RPMI7951 (cell line): ENCODE data around the gene IGFBPL1. TPM values are rescaled to one million over a fixed set of nuclear protein-coding genes. Genes with fewer than 3 reads are reported as not detected.

Source experiments
- DNase-seq: peaks from one replicate; pipeline ENCODE4 v3.0.0-alpha.2; 2012; ENCODE audit warnings: low read depth
- total RNA-seq: library from RNA; depleted of rRNA; stranded (reverse); fragments of >200 nt; shearing (Covaris generic); gene quantifications from 2 replicates; pipeline ENCODE4 v1.2.3, GENCODE V29; 2014; rRNA removed

The IGFBPL1 gene
- total RNA-seq, 1 experiment from 2014 or later, result not detected

DNA sequence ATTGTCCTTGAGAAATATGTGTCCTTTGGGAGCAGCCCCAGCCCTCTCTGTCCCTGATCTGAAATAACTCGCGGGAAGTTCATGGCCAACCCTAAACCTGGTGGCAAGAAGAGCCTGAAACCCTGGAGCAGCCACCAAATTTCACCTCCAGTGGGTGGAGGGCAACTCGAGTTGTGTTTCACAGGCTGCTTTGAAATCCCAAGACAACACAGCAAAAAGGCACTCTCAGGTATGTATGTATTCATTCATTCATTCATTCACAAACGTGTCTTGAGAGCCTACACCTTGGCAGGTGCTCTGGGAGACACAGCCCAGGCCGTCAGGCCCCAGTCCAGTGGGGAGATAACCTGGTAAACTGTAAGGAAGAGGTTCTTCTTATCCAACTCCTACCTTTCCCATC is 67.4 kb downstream of the IGFBPL1 start:
- DNase-seq, result no peak

Other genes with a start within 250 kb of the IGFBPL1 start
- 18.7 and 19.9 TPM in 2 replicates for gene ALDH1B1, start 31.8 kb downstream of the IGFBPL1 start, total RNA-seq
- gene ANKRD18A, start 196.1 kb upstream of the IGFBPL1 start, total RNA-seq, result not detected in 2 replicates